ENCODE results near the gene NPAS3.

Gene NPAS3

GRCh38 chr14:33586806-33587205 is 648.1 kb downstream of the NPAS3 start:
- DNase-seq (ENCODE audit: low spot score): no peak

- DNase-seq (ENCODE audit: low spot score): no peak
Measured at GRCh38 chr14:33587791-33588190, 649.1 kb downstream of the NPAS3 start.

- no peak for DNase-seq (ENCODE audit: low spot score)
Measured at GRCh38 chr14:33588771-33589170, 650.1 kb downstream of the NPAS3 start.

GRCh38 chr14:33589334-33589733 is 650.7 kb downstream of the NPAS3 start:
- no peak for DNase-seq (ENCODE audit: low spot score)

GRCh38 chr14:33590891-33591630 is 652.4 kb downstream of the NPAS3 start:
- no peak for DNase-seq (ENCODE audit: low spot score)

GRCh38 chr14:33592297-33592696 is 653.6 kb downstream of the NPAS3 start:
- DNase-seq (ENCODE audit: low spot score): no peak

- no peak for DNase-seq (ENCODE audit: low spot score)
Measured at GRCh38 chr14:33596211-33597080, 657.8 kb downstream of the NPAS3 start.

GRCh38 chr14:33598582-33598981 is 659.9 kb downstream of the NPAS3 start:
- DNase-seq (ENCODE audit: low spot score): no peak

- DNase-seq (ENCODE audit: low spot score): no peak
Measured at GRCh38 chr14:33602396-33602795, 663.7 kb downstream of the NPAS3 start.

GRCh38 chr14:33606591-33606990 is 667.9 kb downstream of the NPAS3 start:
- DNase-seq (ENCODE audit: low spot score): no peak

GRCh38 chr14:33609582-33609981 is 670.9 kb downstream of the NPAS3 start:
- no peak for DNase-seq (ENCODE audit: low spot score)

GRCh38 chr14:33610121-33610520 is 671.4 kb downstream of the NPAS3 start:
- DNase-seq (ENCODE audit: low spot score): no peak

GRCh38 chr14:33611405-33612196 is 672.9 kb downstream of the NPAS3 start:
- no peak for DNase-seq (ENCODE audit: low spot score)

- no peak for DNase-seq (ENCODE audit: low spot score)
Measured at GRCh38 chr14:33612197-33612505, 673.5 kb downstream of the NPAS3 start.

- no peak for DNase-seq (ENCODE audit: low spot score)
Measured at GRCh38 chr14:33617154-33617553, 678.5 kb downstream of the NPAS3 start.

- DNase-seq (ENCODE audit: low spot score): no peak
Measured at GRCh38 chr14:33618361-33619105, 679.9 kb downstream of the NPAS3 start.

- DNase-seq (ENCODE audit: low spot score): no peak
Measured at GRCh38 chr14:33622496-33622895, 683.8 kb downstream of the NPAS3 start.

GRCh38 chr14:33629792-33630191 is 691.1 kb downstream of the NPAS3 start:
- no peak for DNase-seq (ENCODE audit: low spot score)

GRCh38 chr14:33631021-33631420 is 692.3 kb downstream of the NPAS3 start:
- DNase-seq (ENCODE audit: low spot score): no peak

GRCh38 chr14:33631441-33631840 is 692.8 kb downstream of the NPAS3 start:
- DNase-seq (ENCODE audit: low spot score): no peak

GRCh38 chr14:33634631-33635030 is 696.0 kb downstream of the NPAS3 start:
- no peak for DNase-seq (ENCODE audit: low spot score)

GRCh38 chr14:33636716-33637115 is 698.0 kb downstream of the NPAS3 start:
- DNase-seq (ENCODE audit: low spot score): no peak
